T-helper 9 cell (primary cell): ENCODE data around the gene DMD.

ENCODE experiments used
- DNase-seq: peaks from one replicate; pipeline ENCODE4 v3.0.0-alpha.2; 2020

Gene DMD

GRCh38 chrX:31555506-31555905, 1655.8 kb downstream of the DMD start:
- DNase-seq: no peak

- no peak for DNase-seq
These were observed 1659.4 kb downstream of the DMD start for GRCh38 chrX:31551913-31552312.

GRCh38 chrX:31550158-31550557, 1661.2 kb downstream of the DMD start:
- DNase-seq: no peak

- DNase-seq: no peak
These were observed 1663.5 kb downstream of the DMD start for GRCh38 chrX:31547816-31548215.

- DNase-seq: no peak
These were observed 1663.9 kb downstream of the DMD start for GRCh38 chrX:31547416-31547815.

GRCh38 chrX:31546126-31546525, 1665.2 kb downstream of the DMD start:
- no peak for DNase-seq

GRCh38 chrX:31545726-31546125, 1665.6 kb downstream of the DMD start:
- DNase-seq: no peak

GRCh38 chrX:31545191-31545590, 1666.2 kb downstream of the DMD start:
- no peak for DNase-seq

GRCh38 chrX:31543634-31544033, 1667.7 kb downstream of the DMD start:
- no peak for DNase-seq

- no peak for DNase-seq
These were observed 1668.8 kb downstream of the DMD start for GRCh38 chrX:31542566-31542965.

GRCh38 chrX:31540313-31540712, 1671.0 kb downstream of the DMD start:
- DNase-seq: no peak

GRCh38 chrX:31527455-31528126, 1683.8 kb downstream of the DMD start:
- DNase-seq: no peak

GRCh38 chrX:31523884-31524536, 1687.3 kb downstream of the DMD start:
- no peak for DNase-seq

- no peak for DNase-seq
These were observed 1688.6 kb downstream of the DMD start for GRCh38 chrX:31522760-31523159.

- DNase-seq: no peak
These were observed 1689.4 kb downstream of the DMD start for GRCh38 chrX:31521941-31522340.

- DNase-seq: no peak
These were observed 1694.8 kb downstream of the DMD start for GRCh38 chrX:31516527-31516926.

- DNase-seq: no peak
These were observed 1703.0 kb downstream of the DMD start for GRCh38 chrX:31508338-31508737.

GRCh38 chrX:31506928-31507327, 1704.4 kb downstream of the DMD start:
- DNase-seq: no peak

- DNase-seq: no peak
These were observed 1705.0 kb downstream of the DMD start for GRCh38 chrX:31506360-31506759.

GRCh38 chrX:31500921-31501320, 1710.4 kb downstream of the DMD start:
- DNase-seq: no peak

GRCh38 chrX:31499109-31499508, 1712.2 kb downstream of the DMD start:
- DNase-seq: no peak

- DNase-seq: no peak
These were observed 1714.3 kb downstream of the DMD start for GRCh38 chrX:31497086-31497485.

GRCh38 chrX:31487951-31488350, 1723.4 kb downstream of the DMD start:
- DNase-seq: no peak

- DNase-seq: no peak
These were observed 1728.0 kb downstream of the DMD start for GRCh38 chrX:31483336-31483735.

GRCh38 chrX:31480696-31481095, 1730.7 kb downstream of the DMD start:
- no peak for DNase-seq
